Cortex of kidney (tissue), 1 donor: ENCODE measurements around the gene TSPYL2.

Experiments used
- DNase-seq: peaks from one replicate; lab custom pipeline; 2025; lab: John Stamatoyannopoulos, UW

The TSPYL2 gene

DNA sequence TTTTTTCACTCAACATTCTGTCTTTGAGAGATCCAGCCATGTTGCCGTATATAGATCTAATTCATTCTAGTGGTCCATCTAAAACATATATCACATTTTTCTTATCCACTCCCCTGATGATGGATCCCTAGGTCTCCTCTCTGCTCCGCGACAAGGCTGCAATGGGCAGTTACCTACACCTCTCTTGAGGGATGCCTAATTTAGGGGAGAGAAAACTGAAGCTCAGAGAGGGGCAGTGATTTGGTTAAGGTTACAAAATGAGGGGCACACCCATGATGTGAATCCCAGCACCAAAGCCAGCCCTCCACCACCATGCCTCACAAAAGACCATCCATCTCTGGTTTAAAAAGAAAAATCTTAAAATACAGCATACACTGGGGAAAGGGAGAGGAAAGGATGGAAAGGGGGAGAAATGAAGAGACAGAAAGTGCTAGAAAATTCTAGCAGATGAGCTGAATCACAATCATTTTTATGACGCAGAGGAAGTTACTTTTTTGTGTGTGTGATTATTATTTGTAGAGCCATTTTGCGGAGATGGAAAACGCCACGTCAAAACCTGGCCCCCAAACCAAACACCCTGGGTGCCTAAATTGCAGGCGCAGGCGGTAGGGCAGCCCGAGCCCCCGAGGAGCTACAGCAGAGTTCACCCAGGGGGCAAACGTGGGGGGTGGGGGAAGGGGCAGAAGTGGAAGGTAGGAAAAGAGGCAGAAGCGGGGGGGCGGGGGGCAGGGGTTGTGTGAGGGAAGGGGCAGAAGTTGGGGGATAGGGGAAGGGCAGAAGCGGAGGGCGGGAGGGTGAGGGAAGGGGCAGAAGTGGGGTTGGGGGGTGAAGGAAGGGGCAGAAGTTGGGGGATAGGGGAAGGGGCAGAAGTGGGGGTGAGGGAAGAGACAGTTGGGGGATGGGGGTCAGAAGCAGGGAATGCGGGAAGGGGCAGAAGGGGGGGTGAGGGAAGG is 1.3 kb upstream of the TSPYL2 start:
- DNase-seq = no peak

DNA sequence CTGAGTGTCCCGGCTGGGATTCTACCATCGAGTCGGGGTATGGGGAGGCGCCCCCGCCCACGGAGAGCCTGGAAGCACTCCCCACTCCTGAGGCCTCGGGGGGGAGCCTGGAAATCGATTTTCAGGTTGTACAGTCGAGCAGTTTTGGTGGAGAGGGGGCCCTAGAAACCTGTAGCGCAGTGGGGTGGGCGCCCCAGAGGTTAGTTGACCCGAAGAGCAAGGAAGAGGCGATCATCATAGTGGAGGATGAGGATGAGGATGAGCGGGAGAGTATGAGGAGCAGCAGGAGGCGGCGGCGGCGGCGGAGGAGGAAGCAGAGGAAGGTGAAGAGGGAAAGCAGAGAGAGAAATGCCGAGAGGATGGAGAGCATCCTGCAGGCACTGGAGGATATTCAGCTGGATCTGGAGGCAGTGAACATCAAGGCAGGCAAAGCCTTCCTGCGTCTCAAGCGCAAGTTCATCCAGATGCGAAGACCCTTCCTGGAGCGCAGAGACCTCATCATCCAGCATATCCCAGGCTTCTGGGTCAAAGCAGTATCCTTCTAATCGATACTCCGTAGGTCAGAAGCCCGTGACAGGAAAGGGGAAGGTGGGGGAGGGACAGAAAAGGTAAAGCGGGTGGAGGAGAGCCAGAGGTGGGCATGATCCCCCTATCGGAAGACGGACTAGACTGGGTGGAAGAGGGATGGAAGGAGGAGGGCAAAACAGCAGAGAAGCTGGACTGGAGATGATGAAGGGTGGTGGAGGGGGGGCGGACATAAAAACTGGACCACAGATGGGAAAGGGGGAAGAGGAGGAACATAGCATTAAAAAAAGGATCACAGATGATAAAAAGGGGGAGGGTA is 828 bp downstream of the TSPYL2 start:
- no peak for DNase-seq

DNA sequence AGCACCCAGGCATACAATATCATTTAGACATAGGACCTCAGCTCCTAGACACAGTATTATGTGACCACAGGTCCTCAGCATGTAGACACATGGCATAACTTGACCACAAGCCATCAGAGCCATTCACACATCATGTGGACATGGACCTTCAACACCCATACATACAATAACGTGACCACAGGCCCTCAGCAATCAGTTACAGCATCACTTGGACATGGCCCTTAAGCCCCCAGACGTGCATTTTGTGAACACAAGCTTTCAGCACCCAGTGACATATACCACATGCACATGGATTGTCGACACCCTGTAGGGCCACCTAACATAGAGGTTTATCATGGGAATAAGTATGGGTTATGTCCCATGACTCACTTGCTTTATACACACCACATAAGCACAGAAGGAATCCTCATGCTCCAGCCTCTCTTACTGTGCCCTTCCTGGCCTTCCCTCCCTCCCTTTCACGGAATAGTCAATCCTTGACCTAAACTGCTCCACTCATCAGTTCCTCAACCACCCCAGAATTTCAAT is 1.9 kb downstream of the TSPYL2 start:
- DNase-seq = no peak

DNA sequence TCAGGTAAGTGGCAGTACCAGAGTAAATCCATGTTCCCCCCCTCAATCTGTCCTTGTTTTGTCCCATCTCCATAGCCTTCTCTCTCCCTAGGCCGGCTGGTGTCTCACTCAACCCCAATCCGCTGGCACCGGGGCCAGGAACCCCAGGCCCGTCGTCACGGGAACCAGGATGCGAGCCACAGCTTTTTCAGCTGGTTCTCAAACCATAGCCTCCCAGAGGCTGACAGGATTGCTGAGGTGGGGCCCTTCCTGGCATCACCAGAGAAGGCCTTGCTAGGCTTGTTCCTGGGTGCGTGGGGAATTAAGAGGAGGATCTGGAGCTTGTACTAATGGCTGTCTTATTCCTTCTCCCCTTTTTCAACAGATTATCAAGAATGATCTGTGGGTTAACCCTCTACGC is 2.7 kb downstream of the TSPYL2 start:
- DNase-seq = no peak

DNA sequence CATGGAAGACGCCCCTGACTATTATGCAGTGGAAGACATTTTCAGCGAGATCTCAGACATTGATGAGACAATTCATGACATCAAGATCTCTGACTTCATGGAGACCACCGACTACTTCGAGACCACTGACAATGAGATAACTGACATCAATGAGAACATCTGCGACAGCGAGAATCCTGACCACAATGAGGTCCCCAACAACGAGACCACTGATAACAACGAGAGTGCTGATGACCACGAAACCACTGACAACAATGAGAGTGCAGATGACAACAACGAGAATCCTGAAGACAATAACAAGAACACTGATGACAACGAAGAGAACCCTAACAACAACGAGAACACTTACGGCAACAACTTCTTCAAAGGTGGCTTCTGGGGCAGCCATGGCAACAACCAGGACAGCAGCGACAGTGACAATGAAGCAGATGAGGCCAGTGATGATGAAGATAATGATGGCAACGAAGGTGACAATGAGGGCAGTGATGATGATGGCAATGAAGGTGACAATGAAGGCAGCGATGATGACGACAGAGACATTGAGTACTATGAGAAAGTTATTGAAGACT is 3.6 kb downstream of the TSPYL2 start:
- DNase-seq = no peak

DNA sequence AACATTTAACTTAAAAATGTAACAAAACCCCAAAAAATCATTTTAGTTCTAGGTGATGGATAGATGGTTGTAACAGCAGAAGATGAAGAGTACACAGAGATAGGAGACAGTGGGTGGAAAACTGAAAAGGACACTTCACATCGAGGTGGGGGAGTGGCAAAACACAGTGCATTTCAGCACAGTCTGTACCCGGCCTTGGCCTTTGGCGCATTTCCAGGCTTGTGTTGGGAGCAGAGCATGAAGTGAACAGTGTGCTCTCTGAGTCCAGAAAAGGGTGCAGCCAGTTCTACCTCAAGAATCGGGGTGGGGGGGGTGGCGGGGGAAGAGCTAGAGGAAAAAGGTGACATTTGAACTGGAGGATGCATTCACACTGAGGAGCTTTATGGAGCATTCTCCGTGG is 4.3 kb downstream of the TSPYL2 start:
- DNase-seq = no peak

DNA sequence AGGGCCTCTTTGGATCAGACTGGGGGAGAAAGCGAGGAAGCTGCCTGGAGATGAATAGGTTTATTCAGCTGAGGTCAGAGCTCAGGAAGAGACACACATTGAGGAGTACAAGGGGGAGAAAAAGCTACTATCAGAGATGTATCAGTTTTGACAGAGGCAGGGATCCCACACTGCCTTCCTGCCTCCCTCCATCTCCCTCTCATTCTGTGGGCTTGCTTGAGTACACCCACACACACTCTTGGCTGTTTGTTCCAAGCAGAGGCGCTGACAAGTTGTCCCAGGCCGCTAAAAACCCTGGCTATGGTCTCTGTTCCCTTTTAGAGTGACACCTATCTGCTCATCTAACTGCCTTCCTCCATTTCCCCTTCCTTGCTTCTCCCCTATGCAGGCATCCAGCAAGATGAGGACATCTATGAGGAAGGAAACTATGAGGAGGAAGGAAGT is 5.2 kb downstream of the TSPYL2 start:
- no peak for DNase-seq

DNA sequence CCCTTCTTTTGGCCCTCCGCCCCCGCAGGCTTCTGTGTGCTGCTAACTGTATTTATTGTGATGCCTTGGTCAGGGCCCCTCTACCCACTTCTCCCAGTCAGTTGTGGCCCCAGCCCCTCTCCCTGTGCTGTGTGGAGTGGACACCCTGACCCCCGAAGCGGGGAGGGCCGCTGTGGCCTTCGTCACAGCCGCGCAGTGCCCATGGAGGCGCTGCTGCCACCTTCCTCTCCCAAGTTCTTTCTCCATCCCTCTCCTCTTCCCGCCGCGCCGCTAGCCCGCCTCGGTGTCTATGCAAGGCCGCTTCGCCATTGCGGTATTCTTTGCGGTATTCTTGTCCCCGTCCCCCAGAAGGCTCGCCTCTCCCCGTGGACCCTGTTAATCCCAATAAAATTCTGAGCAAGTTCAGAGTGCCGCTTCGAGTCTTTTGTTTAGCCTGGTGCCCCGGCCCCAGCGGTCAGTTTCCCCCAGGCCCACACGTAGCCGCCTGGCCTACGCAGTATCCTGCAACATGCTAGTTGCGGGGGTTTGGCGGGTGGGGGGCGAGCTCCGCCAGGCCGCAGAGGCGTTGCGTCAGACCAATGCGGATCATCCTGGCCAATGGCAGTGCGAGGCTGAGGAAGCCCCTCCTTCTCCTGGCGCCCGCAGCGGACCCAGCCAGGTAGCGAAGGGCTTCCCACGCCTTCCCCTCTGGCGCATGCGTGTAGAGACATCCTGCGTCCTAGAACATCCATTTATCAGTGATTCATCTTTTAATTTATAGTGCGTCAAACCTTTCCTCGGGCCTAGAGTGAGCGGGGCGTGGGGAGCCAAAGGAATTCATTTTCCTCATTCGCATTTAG is 6.2 kb downstream of the TSPYL2 start:
- no peak for DNase-seq

DNA sequence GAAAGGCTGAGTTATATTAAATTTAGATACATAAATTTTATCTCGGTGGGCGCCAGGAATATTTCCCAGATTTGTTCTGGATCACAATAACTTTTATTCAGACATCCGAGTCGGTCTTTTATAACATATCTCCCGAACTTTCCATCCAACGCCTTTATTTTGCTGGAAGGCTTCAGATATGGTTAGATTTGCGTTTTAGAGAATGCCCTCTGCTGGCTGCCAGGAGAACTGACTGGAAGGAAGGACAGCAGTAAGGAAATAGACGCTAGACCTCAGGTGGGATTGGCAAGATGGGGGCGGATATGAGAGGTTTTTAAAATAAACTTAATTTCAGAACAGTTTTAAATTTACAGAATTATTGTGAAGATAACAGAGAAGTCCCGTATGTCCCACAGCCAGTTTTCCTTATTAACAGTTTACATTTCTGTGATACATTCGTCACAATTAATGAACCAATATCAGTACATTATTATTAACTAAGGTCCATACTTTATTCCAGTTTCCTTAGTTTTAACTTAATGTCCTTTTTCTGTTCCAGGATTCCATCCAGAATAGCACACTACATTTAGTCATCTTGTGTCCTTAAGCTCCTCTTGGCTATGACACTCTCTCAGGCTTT is 7.2 kb downstream of the TSPYL2 start:
- DNase-seq = no peak

DNA sequence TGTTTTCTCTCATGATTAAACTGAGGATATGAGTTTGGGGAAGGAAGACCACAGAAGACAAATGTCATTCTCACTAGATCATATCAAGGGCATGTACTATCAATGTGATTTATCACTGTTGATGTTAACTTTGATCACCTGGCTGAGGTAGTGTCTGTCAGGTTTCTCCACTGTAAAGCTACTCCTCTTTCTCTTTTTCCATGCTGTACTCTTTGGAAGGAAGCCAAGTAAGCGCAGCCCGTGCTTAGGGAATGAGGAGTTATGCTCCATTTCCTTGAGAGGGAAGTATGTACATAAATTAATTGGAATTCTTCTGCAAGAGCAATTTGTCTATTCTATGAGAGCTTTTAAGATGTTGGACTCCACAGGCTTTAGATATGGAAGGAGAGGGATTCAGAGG is 7.8 kb downstream of the TSPYL2 start:
- no peak for DNase-seq

DNA sequence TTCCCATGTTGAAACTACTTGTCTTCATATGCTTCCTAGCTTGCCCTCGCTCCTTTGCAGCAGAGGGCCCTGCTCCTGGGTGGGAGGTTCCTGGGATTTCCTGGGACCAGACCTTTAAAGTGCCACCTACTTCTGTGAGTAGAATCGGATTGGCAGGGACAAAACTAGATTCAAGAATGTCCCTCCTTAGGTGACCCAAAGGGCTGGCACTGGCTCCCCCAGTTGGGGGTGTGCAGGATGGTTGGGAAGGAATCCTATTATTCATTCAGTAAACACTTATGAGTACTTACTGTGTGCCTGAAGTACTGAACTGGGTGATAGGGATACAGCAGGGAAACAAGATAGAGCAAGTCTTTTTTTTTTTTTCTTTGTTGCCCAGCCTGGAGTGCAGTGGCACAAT is 9.2 kb downstream of the TSPYL2 start:
- no peak for DNase-seq

DNA sequence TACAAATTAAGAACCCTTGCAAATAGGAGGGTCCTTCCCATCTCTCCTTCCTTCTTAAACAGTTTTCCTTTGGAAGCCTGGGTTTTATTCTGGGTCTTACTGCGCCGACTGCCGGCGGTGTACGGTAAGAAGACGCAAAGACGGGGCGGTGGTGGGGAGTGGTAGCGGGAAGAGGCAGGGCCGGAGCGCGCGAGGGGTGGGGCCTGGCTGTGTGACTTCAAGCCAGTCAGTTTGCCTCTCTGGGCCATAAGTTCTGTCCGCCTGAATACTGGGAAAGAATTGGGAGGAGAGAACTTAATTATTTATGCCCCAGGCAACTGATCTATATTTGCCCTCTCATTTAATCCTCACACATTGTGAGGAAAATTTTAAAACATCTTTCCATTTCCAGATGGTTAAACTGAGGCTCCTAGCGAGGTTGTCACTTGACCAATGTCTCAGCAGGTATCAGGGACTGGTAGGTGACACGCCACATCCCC is 11.0 kb downstream of the TSPYL2 start:
- no peak for DNase-seq

DNA sequence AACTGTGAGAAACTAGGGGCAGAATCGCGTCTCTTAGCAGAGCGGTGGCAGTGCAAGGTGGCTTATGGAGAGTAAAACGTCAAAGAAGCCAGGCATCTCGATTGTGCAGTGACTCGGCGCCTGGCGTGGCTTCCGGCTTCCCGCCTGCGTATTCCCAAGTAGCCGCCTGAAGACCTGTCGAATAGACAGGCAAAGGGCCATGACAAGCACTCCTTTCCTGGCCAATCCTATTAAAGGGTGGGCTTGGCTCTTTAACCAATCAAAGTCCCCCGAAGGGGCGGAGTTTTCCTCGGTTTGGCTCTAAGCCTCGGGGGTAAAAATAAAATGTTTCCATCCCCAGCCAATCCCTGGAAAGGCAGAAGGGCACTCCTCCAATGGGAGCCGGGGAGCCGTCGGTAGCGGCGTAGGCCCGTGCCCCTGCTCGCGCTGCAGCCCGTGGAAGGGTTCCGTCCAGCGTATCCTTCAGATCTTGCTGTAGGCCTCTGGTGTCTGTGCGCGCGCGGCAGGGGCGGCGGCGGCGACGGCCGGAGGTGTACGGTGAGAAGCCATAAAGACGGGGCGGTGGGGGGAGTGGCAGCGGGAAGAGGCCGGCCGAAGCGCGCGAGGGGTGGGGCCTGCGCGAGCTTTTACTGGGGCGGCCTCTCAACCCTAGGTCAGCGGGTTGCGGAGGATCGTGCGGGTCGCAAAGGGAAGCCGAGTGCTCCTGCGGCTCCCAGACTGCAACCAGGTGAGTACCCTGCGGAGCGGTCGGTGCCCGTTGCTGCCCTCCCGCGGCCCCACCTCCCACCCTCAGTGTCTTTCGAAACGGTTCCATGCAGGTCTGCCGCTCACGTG is 11.8 kb downstream of the TSPYL2 start, which contains the start of gene KANTR:
KANTR (plus strand) TSS at position 395 of the 834 bp plus-strand sequence. CDS start 30,131 bp downstream, outside the sequence.
- DNase-seq = peak; percentile 5

DNA sequence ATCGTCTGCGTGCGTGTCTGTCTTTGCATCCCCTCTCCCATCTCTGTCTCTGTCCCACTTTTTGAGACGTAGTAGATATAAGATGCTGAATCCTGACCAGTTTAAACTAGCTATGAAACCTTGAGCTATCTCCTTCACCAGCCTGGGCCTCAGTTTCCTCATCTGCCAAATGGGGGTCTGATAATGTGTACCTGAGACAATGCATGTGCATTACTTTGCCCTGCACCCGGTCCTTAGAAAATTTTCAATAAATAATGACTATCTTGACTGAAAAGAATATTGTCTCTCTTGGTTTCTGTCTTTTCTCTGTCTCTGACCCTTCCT is 12.4 kb downstream of the TSPYL2 start:
- no peak for DNase-seq

DNA sequence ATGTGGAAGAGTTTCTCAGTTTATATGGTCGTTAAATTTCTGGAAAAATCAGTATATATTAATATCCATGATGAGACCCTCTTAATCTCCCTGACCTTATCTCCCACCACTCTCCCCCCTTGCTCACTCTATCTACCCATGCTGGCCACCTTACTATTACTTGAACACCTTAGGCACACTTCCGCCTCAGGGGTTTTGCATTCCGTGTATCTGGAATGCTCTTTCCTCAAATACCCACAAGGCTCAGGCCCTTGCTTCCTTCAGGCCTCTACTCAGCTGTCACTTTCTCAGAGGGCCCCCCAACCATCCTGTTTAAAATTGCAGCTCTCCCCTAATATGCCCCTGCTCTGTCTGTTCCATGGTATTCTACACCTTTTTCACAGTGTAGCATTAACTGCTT is 13.6 kb downstream of the TSPYL2 start:
- no peak for DNase-seq

DNA sequence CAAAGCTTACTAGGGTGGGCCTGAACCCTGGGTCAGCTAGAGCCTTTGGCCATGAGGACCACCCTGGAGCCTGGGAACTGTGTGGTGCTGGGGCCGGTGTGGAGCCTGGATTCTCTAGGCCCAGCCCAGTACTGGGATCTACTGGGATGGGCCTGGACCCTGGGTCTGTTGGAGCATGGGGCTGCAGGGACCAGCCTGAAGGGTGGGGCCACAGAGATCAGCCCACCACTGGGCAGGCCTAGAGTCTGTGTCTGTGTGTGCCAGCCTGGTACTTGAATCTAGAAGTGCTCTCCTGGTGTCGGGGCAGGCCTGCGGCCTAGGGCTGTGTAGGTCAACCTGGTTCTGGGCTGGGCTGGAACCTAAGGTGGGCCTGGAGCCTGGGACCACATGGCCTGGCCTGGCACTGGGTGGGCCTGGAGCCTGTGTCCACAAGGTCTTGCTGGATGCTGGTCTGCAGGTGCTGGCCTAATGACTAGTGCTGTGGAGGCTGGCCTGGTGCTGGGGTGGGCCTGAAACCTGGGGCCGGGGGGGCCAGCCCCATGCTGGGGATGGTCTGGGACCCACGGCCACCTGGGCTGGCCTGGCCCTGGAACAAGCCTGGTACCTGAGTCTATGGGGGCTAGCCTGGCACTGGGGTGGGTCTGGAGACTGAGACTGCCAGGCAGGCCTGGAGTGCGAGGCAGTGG is 32.8 kb downstream of the TSPYL2 start:
- DNase-seq = no peak

DNA sequence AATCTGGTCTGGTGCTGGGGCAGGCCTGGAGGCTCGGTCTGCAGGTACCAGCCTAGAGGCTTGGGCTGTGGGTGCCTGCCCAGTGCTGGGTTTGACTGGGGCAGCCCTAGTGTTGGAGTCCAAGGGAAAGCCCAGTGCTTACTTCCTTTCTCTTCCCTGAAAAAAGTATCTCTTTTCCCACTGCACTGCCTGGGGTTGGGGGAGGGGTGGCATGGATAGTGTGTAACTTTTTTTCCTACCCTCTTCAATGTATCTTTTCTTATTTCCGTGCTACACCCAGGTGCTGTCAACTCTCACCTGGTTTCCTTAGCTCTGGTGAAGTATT is 33.3 kb downstream of the TSPYL2 start:
- no peak for DNase-seq

DNA sequence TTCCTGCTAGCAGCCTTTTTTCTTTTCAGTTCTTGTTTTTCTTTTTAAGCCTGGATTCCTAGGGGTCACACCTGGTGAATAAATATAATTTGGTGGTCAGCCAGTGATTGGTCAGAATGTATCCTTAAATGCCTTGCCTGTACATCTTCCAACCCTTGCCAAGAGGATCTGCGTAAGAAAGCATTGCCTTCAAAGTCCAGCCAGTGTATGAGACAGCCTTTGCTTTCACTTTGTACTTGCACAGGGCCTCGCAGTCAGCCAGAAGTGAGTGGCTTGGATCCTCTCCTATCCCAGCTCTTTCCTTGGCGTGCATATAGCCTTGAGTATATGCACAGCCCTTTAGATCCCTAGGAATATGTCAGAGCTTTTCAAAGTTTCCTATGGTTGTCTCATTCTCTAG is 33.9 kb downstream of the TSPYL2 start:
- DNase-seq = no peak

DNA sequence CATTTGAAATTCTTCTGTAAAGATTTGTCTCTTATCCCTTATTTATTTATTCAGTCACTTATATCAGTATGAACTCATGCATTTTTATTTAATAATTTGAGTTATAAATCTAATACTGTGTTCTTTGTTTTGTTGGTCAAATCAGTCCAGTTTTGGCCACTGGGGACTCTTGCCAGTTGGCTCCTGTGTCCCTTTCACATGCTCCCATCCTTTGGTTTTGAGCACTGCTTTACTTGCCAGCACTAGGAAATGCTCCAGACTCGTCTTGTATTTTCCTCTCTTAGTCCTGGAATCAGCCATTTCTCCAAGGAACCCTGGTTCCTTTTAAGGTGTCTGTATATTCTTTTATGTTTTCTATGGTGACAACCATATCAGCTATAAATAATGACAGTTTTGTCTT is 39.8 kb downstream of the TSPYL2 start:
- no peak for DNase-seq

DNA sequence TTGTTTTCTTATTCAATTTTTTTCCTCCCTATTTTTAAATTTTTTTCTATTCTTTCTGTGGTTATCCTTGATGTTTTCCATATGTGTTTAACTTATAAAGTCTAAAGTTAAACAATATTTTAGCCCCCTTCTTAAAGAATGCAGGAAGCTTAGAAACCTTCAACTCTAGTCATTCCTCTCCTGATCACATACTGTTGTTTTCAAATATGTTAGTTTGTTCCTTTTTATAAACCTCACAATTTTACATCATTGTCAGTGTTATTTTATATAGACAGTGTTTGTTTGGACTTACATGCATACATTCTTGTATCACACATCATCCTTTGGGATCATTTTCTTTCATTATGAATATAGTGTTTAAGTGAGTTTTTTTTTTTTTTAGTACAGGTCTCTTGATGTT is 43.3 kb downstream of the TSPYL2 start:
- DNase-seq = no peak
